ENCODE results near the gene MAPKAP1. TPM values are rescaled to one million over a fixed set of nuclear protein-coding genes. Genes with fewer than 3 reads are reported as not detected.

Gene MAPKAP1
- polyA plus RNA-seq, 3 donors: 78.0 to 85.6 (median 81.3) TPM

- DNase-seq (ENCODE audit: low read depth in 3 of 3, low spot score in 2 of 3): peak in 1 of 3 donors; percentile 15
Observed at GRCh38 chr9:125646621-125647100, 60.3 kb downstream of the MAPKAP1 start.

GRCh38 chr9:125646217-125646616 is 60.8 kb downstream of the MAPKAP1 start:
- no peak for DNase-seq (ENCODE audit: low read depth in 3 of 3, low spot score in 2 of 3)

- no peak for DNase-seq (ENCODE audit: low read depth in 3 of 3, low spot score in 2 of 3)
Observed at GRCh38 chr9:125644819-125645507, 62.0 kb downstream of the MAPKAP1 start.

- no peak for DNase-seq (ENCODE audit: low read depth in 3 of 3, low spot score in 2 of 3)
Observed at GRCh38 chr9:125642311-125642710, 64.7 kb downstream of the MAPKAP1 start.

DNA sequence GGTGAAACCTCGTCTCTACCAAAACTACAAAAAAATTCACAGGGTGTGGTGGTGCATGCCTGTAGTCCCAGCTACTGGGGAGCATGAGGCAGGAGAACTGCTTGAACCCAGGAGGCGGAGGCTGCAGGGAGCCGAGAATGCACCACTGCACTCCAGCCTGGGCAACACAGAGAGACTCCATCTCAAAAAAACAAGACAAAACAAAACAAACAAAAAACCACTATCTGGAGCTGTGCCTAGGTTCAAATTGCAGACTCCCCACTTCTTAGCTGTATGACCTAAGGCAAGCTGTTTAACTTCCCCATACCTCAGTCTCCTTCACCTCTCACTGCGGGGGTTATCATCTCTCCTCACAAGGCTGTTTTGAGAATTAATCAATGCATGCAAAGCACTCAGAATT is 68.0 kb downstream of the MAPKAP1 start:
- DNase-seq (ENCODE audit: low read depth in 3 of 3, low spot score in 2 of 3): no peak

- DNase-seq (ENCODE audit: low read depth in 3 of 3, low spot score in 2 of 3): no peak
Observed at GRCh38 chr9:125638239-125639045, 68.6 kb downstream of the MAPKAP1 start.

GRCh38 chr9:125637241-125637640 is 69.8 kb downstream of the MAPKAP1 start:
- DNase-seq (ENCODE audit: low read depth in 3 of 3, low spot score in 2 of 3): no peak

DNA sequence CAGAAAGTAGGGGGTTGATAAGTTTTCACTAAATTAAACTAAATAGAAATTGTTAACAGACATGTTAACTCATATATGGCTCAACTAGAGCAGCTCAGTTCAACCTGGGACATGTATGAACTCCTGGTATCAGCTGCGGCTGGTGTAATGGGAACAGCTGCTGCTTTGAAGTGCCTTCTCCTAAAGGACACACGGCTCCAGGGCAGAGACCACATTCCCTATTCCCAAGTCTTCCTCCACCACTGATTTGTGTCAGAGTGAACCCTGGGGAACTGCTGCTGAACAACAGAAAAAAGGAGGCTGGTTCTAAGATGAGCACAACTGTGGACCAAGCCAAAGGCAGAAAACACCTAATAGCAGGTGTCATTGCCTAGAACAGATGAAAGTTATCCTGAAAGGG is 71.1 kb downstream of the MAPKAP1 start:
- DNase-seq (ENCODE audit: low read depth in 3 of 3, low spot score in 2 of 3): no peak

GRCh38 chr9:125634040-125634717 is 72.8 kb downstream of the MAPKAP1 start:
- no peak for DNase-seq (ENCODE audit: low read depth in 3 of 3, low spot score in 2 of 3)

DNA sequence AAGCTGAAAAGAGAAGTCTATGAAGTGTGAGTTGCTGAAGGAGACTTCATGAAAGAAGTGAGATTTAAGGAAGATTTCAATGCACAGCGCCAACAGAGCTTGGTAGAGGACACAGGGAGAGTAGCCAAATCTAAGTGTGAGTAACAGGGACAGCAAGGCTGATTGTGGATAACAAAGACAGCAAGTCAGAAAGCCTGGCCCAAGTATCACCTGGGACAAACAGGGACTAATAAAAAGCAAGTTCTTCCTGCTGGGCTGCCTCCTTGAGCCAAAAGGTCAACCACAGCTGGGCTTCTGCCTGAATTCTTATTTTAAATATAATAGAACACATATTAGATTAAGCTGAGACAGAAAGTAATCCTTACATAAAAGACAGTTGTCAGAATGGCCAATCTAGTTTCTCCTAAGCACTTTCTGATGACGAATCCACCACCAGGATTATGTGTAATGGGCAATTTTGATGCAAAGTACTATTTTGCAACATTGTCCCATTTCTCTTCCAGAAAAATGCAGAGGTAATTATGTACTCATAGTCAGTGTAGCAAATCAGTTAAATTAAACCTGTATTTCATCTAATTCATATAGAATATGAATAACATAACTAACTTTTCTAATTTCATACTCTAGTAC is 73.8 kb downstream of the MAPKAP1 start:
- no peak for DNase-seq (ENCODE audit: low read depth in 3 of 3, low spot score in 2 of 3)

GRCh38 chr9:125632321-125633115 is 74.5 kb downstream of the MAPKAP1 start:
- DNase-seq (ENCODE audit: low read depth in 3 of 3, low spot score in 2 of 3): no peak

- peak in 1 of 3 donors; percentile 19 for DNase-seq (ENCODE audit: low read depth in 3 of 3, low spot score in 2 of 3)
Observed at GRCh38 chr9:125631391-125632085, 75.5 kb downstream of the MAPKAP1 start.

DNA sequence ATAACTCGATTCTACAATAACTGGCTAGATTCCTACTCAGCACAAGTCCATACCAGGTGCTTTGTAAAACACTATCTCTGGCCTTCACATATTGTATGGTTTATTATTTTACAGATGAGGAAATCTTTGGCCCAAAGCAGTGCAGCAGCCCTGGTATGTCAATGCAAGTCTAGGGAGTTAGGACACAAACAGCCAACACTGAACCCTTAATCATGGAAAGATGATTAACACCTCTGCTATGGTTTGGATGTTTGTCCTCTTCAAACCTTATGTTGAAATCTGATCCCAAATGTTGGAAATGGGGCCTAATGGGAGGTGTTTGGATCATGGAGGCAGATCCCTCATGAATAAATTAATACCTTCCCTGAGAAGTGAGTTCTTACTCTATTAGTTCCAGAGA is 76.6 kb downstream of the MAPKAP1 start:
- no peak for DNase-seq (ENCODE audit: low read depth in 3 of 3, low spot score in 2 of 3)

DNA sequence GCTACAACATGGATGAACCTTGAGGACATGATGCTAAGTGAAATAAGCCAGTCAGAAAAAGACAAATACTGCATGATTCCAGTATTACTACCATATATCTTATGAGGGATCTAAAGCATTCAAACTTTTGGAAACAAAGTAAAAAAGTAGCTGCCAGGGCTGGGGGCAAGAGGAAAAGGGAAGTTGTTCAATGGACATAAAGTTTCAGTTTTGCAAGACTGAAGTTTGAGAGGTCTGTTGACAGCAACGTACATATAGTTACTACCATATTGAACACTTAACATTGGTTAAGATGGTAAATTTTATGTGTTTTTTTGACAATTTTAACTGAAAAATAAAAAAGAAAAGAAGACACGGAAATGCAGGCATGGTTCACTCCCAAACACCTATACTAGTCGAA is 77.6 kb downstream of the MAPKAP1 start:
- DNase-seq (ENCODE audit: low read depth in 3 of 3, low spot score in 2 of 3): no peak

- no peak for DNase-seq (ENCODE audit: low read depth in 3 of 3, low spot score in 2 of 3)
Observed at GRCh38 chr9:125626187-125626586, 80.8 kb downstream of the MAPKAP1 start.

DNA sequence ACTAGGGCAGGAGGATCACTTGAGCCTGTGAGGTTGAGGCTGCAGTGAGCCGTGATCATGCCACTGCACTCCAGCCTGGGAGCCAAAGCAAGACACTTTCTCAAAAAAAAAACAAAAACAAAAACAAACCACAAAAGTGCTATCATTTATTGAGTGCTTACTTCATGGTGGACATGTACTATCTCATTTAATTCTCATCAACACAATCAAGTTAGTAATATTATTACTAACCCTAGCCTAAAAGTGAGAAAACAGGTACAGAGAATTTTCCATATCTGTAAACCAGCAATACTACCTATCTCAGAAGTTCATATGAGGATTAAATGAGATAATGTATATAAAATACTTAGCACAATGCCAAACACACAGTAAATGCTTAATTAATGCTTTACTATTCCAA is 85.8 kb downstream of the MAPKAP1 start:
- DNase-seq (ENCODE audit: low read depth in 3 of 3, low spot score in 2 of 3): no peak

- DNase-seq (ENCODE audit: low read depth in 3 of 3, low spot score in 2 of 3): no peak
Observed at GRCh38 chr9:125620216-125620615, 86.8 kb downstream of the MAPKAP1 start.

GRCh38 chr9:125617087-125617486 is 89.9 kb downstream of the MAPKAP1 start:
- DNase-seq (ENCODE audit: low read depth in 3 of 3, low spot score in 2 of 3): no peak

GRCh38 chr9:125613141-125613540 is 93.9 kb downstream of the MAPKAP1 start:
- DNase-seq (ENCODE audit: low read depth in 3 of 3, low spot score in 2 of 3): no peak

- no peak for DNase-seq (ENCODE audit: low read depth in 3 of 3, low spot score in 2 of 3)
Observed at GRCh38 chr9:125612616-125613015, 94.4 kb downstream of the MAPKAP1 start.
